SK-N-SH (cell line): Measurements from ENCODE around the gene TBC1D10B. TPM values are rescaled to one million over a fixed set of nuclear protein-coding genes. Genes with fewer than 3 reads are reported as not detected.

Experiments
- CTCF ChIA-PET: fragments of 300-600, 350-600 bp; formaldehyde crosslinking; extraction: SDS; loops from one replicate; lab custom pipeline; 2021; lab: Yijun Ruan, JAX
- POLR2A ChIA-PET: fragments of 350-600 bp; sonication (Branson Sonifier 250); formaldehyde crosslinking; extraction: SDS; loops from one replicate; lab custom pipeline; 2020; ENCODE audit warnings: antibody characterized with exemption, inconsistent platforms; lab: Yijun Ruan, JAX
- DNase-seq: peaks from one replicate; pipeline ENCODE4 v3.0.0; 2012
- H2AFZ ChIP-seq: fragments of 200-600 bp; sonication (generic); 2 replicates; pipeline ENCODE4 v1.8.1; 2016; ENCODE audit warnings: antibody characterized with exemption, mild to moderate bottlenecking, low read depth
- H3F3A ChIP-seq: fragments of 200-600 bp; sonication (generic); replicated peaks from 2 replicates; pipeline ENCODE3; 2016; ENCODE audit warnings: antibody characterized with exemption, mild to moderate bottlenecking; ENCODE audit not compliant: insufficient read depth
- H3K27ac ChIP-seq, 2 experiments: fragments of 200-500 bp in 1 of 2; fragments of 200-600 bp in 1 of 2; sonication (Bioruptor generic) in 1 of 2; sonication (generic), shearing (Covaris generic) in 1 of 2; 2 replicates each; pipeline versions ENCODE4 v1.5.1 to v1.6.1; 2014 to 2016; ENCODE audit warnings: low read depth in 2 of 2, inconsistent platforms in 1 of 2, low read length in 1 of 2, mild to moderate bottlenecking in 1 of 2, mixed read lengths in 1 of 2
- H3K27me3 ChIP-seq: fragments of 200-600 bp; sonication (generic), shearing (Covaris generic); 2 replicates; pipeline ENCODE4 v1.6.1; 2016; ENCODE audit warnings: mixed run types; ENCODE audit not compliant: insufficient read depth
- H3K36me3 ChIP-seq, 2 experiments: fragments of 200-500 bp in 1 of 2; fragments of 200-600 bp in 1 of 2; sonication (Bioruptor generic) in 1 of 2; sonication (generic) in 1 of 2; replicated peaks in 1 of 2; 2 replicates each; pipeline versions ENCODE3 to v1.5.1; 2014 to 2016; ENCODE audit warnings: low read length in 1 of 2, mild to moderate bottlenecking in 1 of 2; ENCODE audit not compliant: insufficient read depth in 2 of 2, control insufficient read depth in 1 of 2
- H3K4me1 ChIP-seq, 2 experiments: fragments of 200-500 bp in 1 of 2; fragments of 200-600 bp in 1 of 2; sonication (Bioruptor generic) in 1 of 2; sonication (generic), shearing (Covaris generic) in 1 of 2; 2 replicates each; pipeline versions ENCODE4 v1.5.1 to v1.6.1; 2014 to 2016; ENCODE audit warnings: low read depth in 1 of 2, low read length in 1 of 2, mixed run types in 1 of 2; ENCODE audit not compliant: insufficient read depth in 2 of 2, control insufficient read depth in 1 of 2
- H3K4me2 ChIP-seq: fragments of 200-600 bp; sonication (generic), shearing (Covaris generic); 2 replicates; pipeline ENCODE4 v1.6.1; 2017; ENCODE audit warnings: mixed run types
- H3K4me3 ChIP-seq, 2 experiments: fragments of 200-500 bp in 1 of 2; fragments of 200-600 bp in 1 of 2; sonication (Bioruptor generic) in 1 of 2; sonication (generic), shearing (Covaris generic) in 1 of 2; 2 replicates each; pipeline versions ENCODE4 v1.5.1 to v1.8.1; 2014 to 2016; ENCODE audit warnings: low read depth in 2 of 2, inconsistent platforms in 1 of 2, low read length in 1 of 2, mild to moderate bottlenecking in 1 of 2, mixed read lengths in 1 of 2, moderate library complexity in 1 of 2
- H3K79me2 ChIP-seq: fragments of 200-600 bp; sonication (generic); 2 replicates; pipeline ENCODE4 v1.8.1; 2017; ENCODE audit warnings: mild to moderate bottlenecking; ENCODE audit not compliant: insufficient read depth
- H3K9ac ChIP-seq: fragments of 200-600 bp; sonication (generic); 2 replicates; pipeline ENCODE4 v1.6.1; 2017; ENCODE audit warnings: mixed run types
- H3K9me2 ChIP-seq: fragments of 200-600 bp; sonication (generic); 2 replicates; pipeline ENCODE4 v1.6.1; 2017; ENCODE audit warnings: mixed run types
- H3K9me3 ChIP-seq: fragments of 200-600 bp; sonication (generic); 2 replicates; pipeline ENCODE4 v1.6.1; 2017; ENCODE audit warnings: mixed run types, mild to moderate bottlenecking, moderate library complexity
- H4K20me1 ChIP-seq: fragments of 200-600 bp; sonication (generic); 2 replicates; pipeline ENCODE4 v1.6.1; 2017; ENCODE audit warnings: mild to moderate bottlenecking, mixed run types; ENCODE audit not compliant: insufficient read depth
- ELF1 ChIP-seq: IDR thresholded peaks from 2 replicates; pipeline ENCODE4 v1.4.0; 2012
- EP300 ChIP-seq, 2 experiments: IDR thresholded peaks; 2 replicates each; pipeline versions ENCODE4 v1.4.0 to v1.6.1; 2012; ENCODE audit warnings: borderline replicate concordance in 1 of 2, low read depth in 1 of 2, low read length in 1 of 2
- FOSL2 ChIP-seq: IDR thresholded peaks from 2 replicates; pipeline ENCODE4 v1.4.0; 2012; ENCODE audit warnings: low read depth, mild to moderate bottlenecking, moderate library complexity, borderline replicate concordance
- FOXM1 ChIP-seq: IDR thresholded peaks from 2 replicates; pipeline ENCODE4 v1.4.0; 2012; ENCODE audit warnings: low read depth, mild to moderate bottlenecking
- IRF3 ChIP-seq: fragments of 150-350 bp; IDR thresholded peaks from 2 replicates; pipeline ENCODE4 v1.6.1; 2016; ENCODE audit warnings: mild to moderate bottlenecking, low read depth, low read length
- JUND ChIP-seq: IDR thresholded peaks from 2 replicates; pipeline ENCODE4 v1.4.0; 2012
- NRF1 ChIP-seq: IDR thresholded peaks from 2 replicates; pipeline ENCODE4 v1.6.1; 2012; ENCODE audit warnings: low read depth, mild to moderate bottlenecking, low read length
- POLR2AphosphoS5 ChIP-seq: IDR thresholded peaks from 2 replicates; pipeline ENCODE4 v1.6.1; 2012; ENCODE audit warnings: low read depth, low read length
- SIN3A ChIP-seq: IDR thresholded peaks from 2 replicates; pipeline ENCODE4 v1.6.1; 2012; ENCODE audit warnings: low read depth, mild to moderate bottlenecking, low read length, moderate library complexity, borderline replicate concordance
- WGBS: methylation state at CpG from one replicate; pipeline ENCODE4 v1.1.6; 2017; ENCODE audit warnings: low lambda C conversion rate; 5-methylcytosine and 5-hydroxymethylcytosine counted together
- polyA plus RNA-seq, 3 experiments: library from polyadenylated mRNA; depleted of rRNA; stranded (reverse); fragments of >200 nt; gene quantifications; 2 replicates each; pipeline ENCODE4 v1.2.3, GENCODE V29; 2012
- TF ChIP-seq, protein P1 (sequence below): IDR thresholded peaks from 2 replicates; pipeline ENCODE4 v1.4.0; 2012; ENCODE audit warnings: low read depth, borderline replicate concordance

TBC1D10B gene
- polyA plus RNA-seq, 1 of the 3 experiments (the other 2 are of a cell fraction), result 20.5 TPM

DNA sequence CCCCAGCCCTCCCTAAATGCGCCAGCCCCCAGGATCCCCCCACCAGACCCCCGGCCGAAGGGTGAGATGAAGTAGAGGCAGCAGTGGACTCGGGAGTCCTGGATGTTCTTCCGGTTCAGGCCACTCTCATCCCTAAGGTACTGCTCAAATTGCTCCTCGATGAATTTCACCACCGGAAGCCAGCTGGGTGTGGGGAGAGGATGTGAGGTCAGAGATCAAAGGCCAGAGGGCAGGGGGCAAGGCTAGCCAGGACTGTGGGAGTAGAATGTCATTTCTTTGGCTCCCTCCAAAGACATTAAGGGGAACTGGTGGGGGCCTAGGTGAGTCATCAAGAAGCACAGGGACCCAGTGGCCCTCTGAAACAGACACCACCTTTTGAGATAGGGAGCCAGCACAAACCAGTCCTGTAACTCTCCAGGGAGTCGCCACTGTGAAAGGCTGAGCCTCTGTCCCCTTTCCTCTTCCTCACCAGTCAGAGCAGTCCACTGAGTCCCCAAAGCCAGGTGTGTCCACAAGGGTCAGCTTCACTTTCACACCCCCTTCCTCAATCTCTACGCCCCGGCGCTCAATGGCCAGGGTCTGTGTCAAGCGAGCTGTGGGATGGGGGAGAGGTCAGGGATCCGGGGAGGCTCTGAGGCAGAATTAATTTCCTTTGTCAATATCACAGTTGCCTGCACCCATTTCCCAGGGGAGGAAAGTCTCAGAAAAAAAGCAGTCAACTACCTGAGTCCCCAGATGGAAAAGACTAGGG is 11.2 kb upstream of the TBC1D10B start:
- Histone ChIP-seq H3K27me3 (no peaks in the 10 kb centered on the region), H3K27ac (no peak overlapping the region), H3K36me3 (peaks cover 0 to 6% of the 10 kb centered on the region in 2 experiments), H3K4me1 (peaks cover 6 to 9% of the 10 kb centered on the region in 2 experiments; a peak in 3 of 4 replicates), H3K79me2 (peaks cover 15% of the 10 kb centered on the region; the same call in 1 of the 2 replicates), H3K4me2 (no peak overlapping the region), H3K9me2 (no peaks in the 10 kb centered on the region), H4K20me1 (peaks cover 12% of the 10 kb centered on the region; the same call in 1 of the 2 replicates), H3F3A (peaks cover 22% of the 10 kb centered on the region), H2AFZ (no peak overlapping the region), H3K9me3 (no peaks in the 10 kb centered on the region), H3K9ac (no peak overlapping the region), H3K4me3 (no peak overlapping the region)
- ChIA-PET POLR2A (interaction anchor here (1.8 to 5.1 kb wide), 2 partner anchors 13 to 18 kb away, joined by 6 to 33 read pairs; partner anchors contain the start of gene ZNF48), CTCF (interaction anchor here (1.5 to 2.6 kb wide), 2 partner anchors 14 to 28 kb away, joined by 6 to 15 read pairs; partner anchors contain the start of gene ZNF48)
- no peak for DNase-seq
- WGBS, result 94% methylated on average over 9 of the region's 13 CpGs
- TF ChIP-seq IRF3 (no peak), EP300 (IDR thresholded peaks at IDR 0.05; ENCODE audit: borderline replicate concordance in 1 of 2, low read depth in 1 of 2, low read length in 1 of 2) (no peak), SIN3A (no peak), FOSL2 (no peak), ELF1 (no peak), FOXM1 (no peak), POLR2AphosphoS5 (no peak), NRF1 (no peak), JUND (no peak)

DNA sequence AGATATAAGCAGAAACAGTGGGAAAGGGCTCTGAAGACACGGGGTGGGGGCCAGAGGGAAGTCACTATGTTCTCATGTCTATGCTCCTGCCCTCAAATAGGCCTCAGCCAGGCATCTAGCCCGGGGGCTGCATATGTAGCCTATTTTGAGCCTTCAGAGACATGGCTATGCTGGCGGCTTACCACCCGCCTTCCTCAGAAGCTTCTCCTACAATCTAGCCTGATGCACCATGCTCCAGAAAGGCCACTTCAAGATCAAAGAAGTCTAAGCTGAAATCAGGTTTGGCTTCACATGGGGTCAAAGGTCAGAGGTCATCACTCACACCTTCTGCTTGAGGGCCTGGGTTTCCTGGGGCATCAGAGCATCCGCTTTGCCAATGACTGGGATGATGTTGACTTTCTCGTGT is 10.5 kb upstream of the TBC1D10B start:
- H3K27me3 ChIP-seq, result no peaks in the 10 kb centered on the region
- H3K36me3 ChIP-seq, result peaks cover 0 to 6% of the 10 kb centered on the region in 2 experiments
- H4K20me1 ChIP-seq, result peaks cover 12% of the 10 kb centered on the region; the same call in 1 of the 2 replicates
- no peak overlapping the region for H3K4me3 ChIP-seq
- peaks cover 6 to 9% of the 10 kb centered on the region in 2 experiments; a peak in 3 of 4 replicates for H3K4me1 ChIP-seq
- H3K9ac ChIP-seq, result no peak overlapping the region
- no peak overlapping the region for H3K27ac ChIP-seq
- peaks cover 22% of the 10 kb centered on the region for H3F3A ChIP-seq
- WGBS, result 88% methylated on average over 5 of the region's 6 CpGs
- CTCF ChIA-PET, result interaction anchor here (1.5 to 2.6 kb wide), 2 partner anchors 14 to 29 kb away, joined by 6 to 15 read pairs; partner anchors contain the start of gene ZNF48
- peaks cover 15% of the 10 kb centered on the region; the same call in 1 of the 2 replicates for H3K79me2 ChIP-seq
- POLR2A ChIA-PET, result interaction anchor here (5.1 kb wide), 1 partner anchor 14 kb away, joined by 33 read pairs; the partner anchor contains the start of gene ZNF48
- no peaks in the 10 kb centered on the region for H3K9me3 ChIP-seq
- H2AFZ ChIP-seq, result no peak overlapping the region
- H3K4me2 ChIP-seq, result no peak overlapping the region; the same call in 1 of the 2 replicates
- no peak for DNase-seq
- no peaks in the 10 kb centered on the region for H3K9me2 ChIP-seq
- no peak for TF ChIP-seq FOSL2
- TF ChIP-seq, protein P1, sequence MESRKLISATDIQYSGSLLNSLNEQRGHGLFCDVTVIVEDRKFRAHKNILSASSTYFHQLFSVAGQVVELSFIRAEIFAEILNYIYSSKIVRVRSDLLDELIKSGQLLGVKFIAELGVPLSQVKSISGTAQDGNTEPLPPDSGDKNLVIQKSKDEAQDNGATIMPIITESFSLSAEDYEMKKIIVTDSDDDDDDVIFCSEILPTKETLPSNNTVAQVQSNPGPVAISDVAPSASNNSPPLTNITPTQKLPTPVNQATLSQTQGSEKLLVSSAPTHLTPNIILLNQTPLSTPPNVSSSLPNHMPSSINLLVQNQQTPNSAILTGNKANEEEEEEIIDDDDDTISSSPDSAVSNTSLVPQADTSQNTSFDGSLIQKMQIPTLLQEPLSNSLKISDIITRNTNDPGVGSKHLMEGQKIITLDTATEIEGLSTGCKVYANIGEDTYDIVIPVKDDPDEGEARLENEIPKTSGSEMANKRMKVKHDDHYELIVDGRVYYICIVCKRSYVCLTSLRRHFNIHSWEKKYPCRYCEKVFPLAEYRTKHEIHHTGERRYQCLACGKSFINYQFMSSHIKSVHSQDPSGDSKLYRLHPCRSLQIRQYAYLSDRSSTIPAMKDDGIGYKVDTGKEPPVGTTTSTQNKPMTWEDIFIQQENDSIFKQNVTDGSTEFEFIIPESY, result no peak
